Testis (tissue), 3 donors: Measurements from ENCODE around the gene HSPB7. TPM values are rescaled to one million over a fixed set of nuclear protein-coding genes. Genes with fewer than 3 reads are reported as not detected.
"Not testable (repeated sequence)": the region's sequence is repeated elsewhere in the genome, so short reads cannot be mapped to it uniquely, and the experiment has no call there.

ENCODE experiments used
- DNase-seq: peaks from one replicate; pipeline ENCODE4 v3.0.0-alpha.2; 2019
- H3K27ac ChIP-seq, 2 donors: fragments of 200-600 bp; sonication (generic); one replicate each; pipeline ENCODE4 v1.5.1; 2019
- H3K27me3 ChIP-seq: fragments of 200-600 bp; sonication (generic); one replicate; pipeline ENCODE4 v1.5.1; 2019
- H3K36me3 ChIP-seq: fragments of 200-600 bp; sonication (generic); one replicate; pipeline ENCODE4 v1.5.1; 2017; ENCODE audit warnings: low read depth; ENCODE audit errors: missing control alignments
- H3K4me1 ChIP-seq: fragments of 200-600 bp; sonication (generic); one replicate; pipeline ENCODE4 v1.5.1; 2019
- H3K4me3 ChIP-seq, 2 donors: fragments of 200-600 bp; sonication (generic); one replicate each; pipeline ENCODE4 v1.5.1; 2017 to 2019
- H3K9me3 ChIP-seq: fragments of 200-600 bp; sonication (generic); one replicate; pipeline ENCODE4 v1.5.1; 2017
- POLR2A ChIP-seq: fragments of 450-650 bp; IDR thresholded peaks from one replicate; pipeline ENCODE4 v1.6.1; 2017; ENCODE audit warnings: antibody characterized with exemption, mild to moderate bottlenecking, moderate library complexity
- WGBS, 2 donors: methylation state at CpG; one replicate each; pipeline ENCODE4 v1.1.5; 2018; 5-methylcytosine and 5-hydroxymethylcytosine counted together
- intact Hi-C: fragments of 100-400 bp; cut with DNase I; formaldehyde crosslinking; loops from one replicate; pipeline ENCODE4 v1.15.1; 2023; ENCODE audit warnings: low total_unique reads
- polyA plus RNA-seq: library from polyadenylated mRNA; stranded (reverse); fragments of 350-450 nt; fragmentation: Illumina TruSeq; extraction: RNeasy Lipid Tissue Mini Kit (QIAGEN cat#74804); gene quantifications from one replicate; pipeline ENCODE4 v1.2.3, GENCODE V29; 2014; ENCODE audit warnings: low read depth, low replicate concordance; ENCODE audit not compliant: insufficient read depth
- total RNA-seq, 2 donors: library from RNA; depleted of rRNA; stranded (reverse); fragments of >200 nt; gene quantifications; one replicate each; pipeline ENCODE4 v1.2.3, GENCODE V29; 2016
- TF ChIP-seq, protein P1 (sequence below), 3 experiments: fragments of 450-650 bp in 2 of 3; fragments of 200-600 bp in 1 of 3; sonication (generic) in 1 of 3; IDR thresholded peaks; one replicate each; pipeline ENCODE4 v1.5.1; 2016 to 2019; ENCODE audit warnings: antibody characterized with exemption in 3 of 3, mild to moderate bottlenecking in 2 of 3, moderate library complexity in 1 of 3

The HSPB7 gene
- total and polyA plus RNA-seq, 3 donors from 2014 or later: 9.0 to 31.2 (median 11.7) TPM

DNA sequence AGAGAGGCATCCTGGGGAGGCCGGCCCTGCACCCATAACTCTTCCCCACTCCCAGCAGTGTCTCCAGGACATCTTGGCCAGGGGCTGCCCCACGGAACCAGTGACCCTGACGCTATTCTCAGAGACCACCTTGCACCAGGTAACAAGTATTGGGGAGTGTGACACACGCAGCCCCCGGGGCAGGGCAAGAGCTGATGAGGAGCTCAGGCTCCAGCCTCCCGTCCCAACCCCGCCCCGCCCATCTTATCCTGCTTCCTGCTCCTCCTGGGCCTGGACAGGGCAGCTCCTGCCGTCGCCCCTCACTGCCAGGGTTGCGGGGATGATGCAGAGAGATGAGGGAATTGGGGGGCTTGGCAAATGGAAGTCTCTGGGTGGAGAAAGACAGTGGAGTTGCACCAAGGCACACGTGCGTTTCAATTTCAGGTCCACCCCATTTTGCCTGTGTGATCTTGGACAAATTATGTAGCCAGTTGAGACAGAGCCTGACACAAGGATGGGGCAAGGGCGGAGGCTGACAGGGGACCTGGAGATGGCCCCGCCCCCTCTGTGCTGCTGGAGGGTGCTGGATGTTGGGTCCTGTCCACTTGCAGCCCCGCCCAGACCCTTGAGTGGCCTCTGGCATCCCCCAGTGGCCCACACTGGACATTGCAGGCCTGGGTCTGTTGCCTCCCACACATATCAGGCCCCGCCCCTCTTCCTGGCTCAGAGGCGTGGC, 14.7 kb upstream of the HSPB7 start:
- Histone ChIP-seq H3K4me3 (no peak overlapping the region), H3K36me3 (no peaks in the 10 kb centered on the region), H3K27me3 (no peaks in the 10 kb centered on the region), H3K27ac (no peak overlapping the region), H3K9me3 (no peaks in the 10 kb centered on the region), H3K4me1 (no peaks in the 10 kb centered on the region)
- WGBS, 2 donors: 58 to 64% methylated on average over 8 to 18 of the region's 18 CpGs
- peak; percentile 87 for DNase-seq
- TF ChIP-seq, protein P1, sequence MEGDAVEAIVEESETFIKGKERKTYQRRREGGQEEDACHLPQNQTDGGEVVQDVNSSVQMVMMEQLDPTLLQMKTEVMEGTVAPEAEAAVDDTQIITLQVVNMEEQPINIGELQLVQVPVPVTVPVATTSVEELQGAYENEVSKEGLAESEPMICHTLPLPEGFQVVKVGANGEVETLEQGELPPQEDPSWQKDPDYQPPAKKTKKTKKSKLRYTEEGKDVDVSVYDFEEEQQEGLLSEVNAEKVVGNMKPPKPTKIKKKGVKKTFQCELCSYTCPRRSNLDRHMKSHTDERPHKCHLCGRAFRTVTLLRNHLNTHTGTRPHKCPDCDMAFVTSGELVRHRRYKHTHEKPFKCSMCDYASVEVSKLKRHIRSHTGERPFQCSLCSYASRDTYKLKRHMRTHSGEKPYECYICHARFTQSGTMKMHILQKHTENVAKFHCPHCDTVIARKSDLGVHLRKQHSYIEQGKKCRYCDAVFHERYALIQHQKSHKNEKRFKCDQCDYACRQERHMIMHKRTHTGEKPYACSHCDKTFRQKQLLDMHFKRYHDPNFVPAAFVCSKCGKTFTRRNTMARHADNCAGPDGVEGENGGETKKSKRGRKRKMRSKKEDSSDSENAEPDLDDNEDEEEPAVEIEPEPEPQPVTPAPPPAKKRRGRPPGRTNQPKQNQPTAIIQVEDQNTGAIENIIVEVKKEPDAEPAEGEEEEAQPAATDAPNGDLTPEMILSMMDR (IDR thresholded peaks at IDR 0.05): peak; percentile 92 to 94 (median 92)
- no peak for TF ChIP-seq POLR2A
- intact Hi-C loops: loop anchor here (1.0 kb wide), 1 partner anchor 25 kb away; no protein-coding TSS in a partner anchor

DNA sequence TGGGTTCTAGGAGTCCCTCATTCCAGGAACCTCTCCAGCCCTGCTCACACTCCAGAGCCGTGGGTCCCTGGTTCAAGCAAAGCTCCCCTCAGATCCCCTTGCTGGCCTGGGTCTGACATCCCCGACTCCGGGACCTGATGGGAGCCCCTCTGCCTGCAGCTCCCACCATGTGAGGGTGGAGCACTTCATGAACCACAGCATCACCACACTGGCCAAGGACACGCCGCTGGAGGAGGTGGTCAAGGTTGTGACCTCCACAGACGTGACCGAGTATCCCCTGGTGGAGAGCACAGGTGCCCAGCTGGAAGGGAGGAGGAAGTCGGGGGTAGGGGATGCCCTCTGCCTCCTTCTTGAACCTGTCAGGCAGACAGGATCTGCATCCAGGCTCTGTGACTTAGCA, 13.7 kb upstream of the HSPB7 start:
- Histone ChIP-seq H3K4me3 (no peak overlapping the region), H3K27me3 (no peaks in the 10 kb centered on the region), H3K4me1 (peaks cover 7% of the 10 kb centered on the region), H3K27ac (no peak overlapping the region), H3K9me3 (no peaks in the 10 kb centered on the region), H3K36me3 (no peaks in the 10 kb centered on the region)
- WGBS, 2 donors: 77 to 81% methylated on average over 6 to 8 of the region's 8 CpGs
- intact Hi-C loops: no loop called here
- no peak for DNase-seq
- no peak for TF ChIP-seq POLR2A
- TF ChIP-seq, protein P1 (IDR thresholded peaks at IDR 0.05): no peak

- DNase-seq: no peak
- Histone ChIP-seq H3K4me1 (peaks cover 7% of the 10 kb centered on the region), H3K27me3 (no peaks in the 10 kb centered on the region), H3K9me3 (no peaks in the 10 kb centered on the region), H3K4me3 (no peak overlapping the region), H3K36me3 (no peaks in the 10 kb centered on the region), H3K27ac (no peak overlapping the region)
- TF ChIP-seq, protein P1 (IDR thresholded peaks at IDR 0.05): no peak
- TF ChIP-seq POLR2A: no peak
- 95% methylated on average over 1 of the region's 1 CpG; no CpG with 5 or more reads in 1 of the 2 donors for WGBS, 2 donors
- intact Hi-C loops: no loop called here
These were observed 11.4 kb upstream of the HSPB7 start for GRCh38 chr1:16029288-16029687.

DNA sequence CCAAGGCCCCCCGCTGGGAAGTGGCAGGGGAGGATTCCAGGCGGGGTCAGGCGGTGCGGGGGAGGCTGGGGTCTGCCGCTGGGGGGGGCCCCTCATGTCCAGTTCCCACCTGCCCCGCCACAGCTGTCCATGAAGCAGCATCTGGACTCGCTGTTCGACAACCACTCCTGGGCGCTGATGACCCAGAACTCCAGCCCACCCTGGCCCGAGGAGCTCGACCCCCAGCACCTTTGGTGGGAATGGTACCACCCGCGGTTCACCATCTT, 11.1 kb upstream of the HSPB7 start:
- DNase-seq, H3K4me1 ChIP-seq, H3K4me3 ChIP-seq, H3K27me3 ChIP-seq, H3K9me3 ChIP-seq, intact Hi-C loops, H3K36me3 ChIP-seq, H3K27ac ChIP-seq: not testable (repeated sequence)
- WGBS, 2 donors: 79% methylated on average over 9 of the region's 13 CpGs; no CpG with 5 or more reads in 1 of the 2 donors

DNA sequence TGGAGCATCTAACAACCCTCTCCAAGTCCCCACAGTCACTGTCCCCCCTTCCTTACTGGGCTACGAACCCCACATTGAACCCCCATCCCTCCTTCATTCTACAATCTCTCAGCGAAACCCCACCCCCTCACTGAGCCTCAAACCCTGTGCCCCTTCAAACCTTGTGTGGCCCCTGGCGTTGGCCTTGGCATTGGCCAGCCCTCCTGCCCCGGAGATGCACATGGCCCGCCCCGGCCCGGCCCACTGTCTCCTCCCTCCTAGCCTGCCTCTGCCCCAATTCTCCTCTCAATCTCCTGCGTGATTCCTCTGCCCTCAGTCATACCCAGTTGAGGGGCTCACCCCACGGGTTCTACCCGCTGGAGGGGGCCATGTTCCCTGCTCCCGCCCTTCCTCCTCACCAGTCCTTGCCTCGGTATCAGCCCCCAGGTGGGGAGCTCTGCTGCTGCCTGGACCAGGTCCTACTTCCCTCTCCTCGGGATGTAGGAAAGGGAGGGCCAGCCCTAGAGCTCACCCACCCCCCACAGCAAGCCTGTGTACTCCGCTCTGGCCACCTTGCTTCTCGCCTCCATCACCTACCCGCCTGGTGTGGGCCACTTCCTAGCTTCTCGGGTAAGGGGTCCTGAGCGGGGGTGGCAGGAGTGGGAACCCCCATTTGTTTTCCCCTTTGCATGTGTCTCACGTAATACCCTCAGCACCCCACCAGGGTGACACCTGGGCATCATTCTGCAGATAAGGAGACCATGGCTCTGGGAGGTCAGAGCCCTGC, 10.6 kb upstream of the HSPB7 start:
- Histone ChIP-seq H3K27ac (no peak overlapping the region), H3K36me3 (no peaks in the 10 kb centered on the region), H3K27me3 (no peaks in the 10 kb centered on the region), H3K9me3 (no peaks in the 10 kb centered on the region), H3K4me3 (no peak overlapping the region), H3K4me1 (peaks cover 7% of the 10 kb centered on the region)
- intact Hi-C loops: no loop called here
- 78 to 79% methylated on average over 18 to 19 of the region's 19 CpGs for WGBS, 2 donors
- DNase-seq: no peak
- TF ChIP-seq POLR2A: no peak
- TF ChIP-seq, protein P1 (IDR thresholded peaks at IDR 0.05): no peak
